ENCODE data around the gene C11orf24.
"Not testable (repeated sequence)": the region's sequence is repeated elsewhere in the genome, so short reads cannot be mapped to it uniquely, and the experiment has no call there.

The C11orf24 gene

GRCh38 chr11:68298659-68299516 lies 27.1 kb upstream of the C11orf24 start:
- DNase-seq: no peak

- DNase-seq: peak; percentile 56
These were observed 26.3 kb upstream of the C11orf24 start for GRCh38 chr11:68297812-68298658.

GRCh38 chr11:68297494-68297811 lies 25.7 kb upstream of the C11orf24 start:
- no peak for DNase-seq

GRCh38 chr11:68297052-68297378 lies 25.2 kb upstream of the C11orf24 start:
- no peak for DNase-seq

- DNase-seq: no peak
These were observed 24.7 kb upstream of the C11orf24 start for GRCh38 chr11:68296344-68297051.

DNA sequence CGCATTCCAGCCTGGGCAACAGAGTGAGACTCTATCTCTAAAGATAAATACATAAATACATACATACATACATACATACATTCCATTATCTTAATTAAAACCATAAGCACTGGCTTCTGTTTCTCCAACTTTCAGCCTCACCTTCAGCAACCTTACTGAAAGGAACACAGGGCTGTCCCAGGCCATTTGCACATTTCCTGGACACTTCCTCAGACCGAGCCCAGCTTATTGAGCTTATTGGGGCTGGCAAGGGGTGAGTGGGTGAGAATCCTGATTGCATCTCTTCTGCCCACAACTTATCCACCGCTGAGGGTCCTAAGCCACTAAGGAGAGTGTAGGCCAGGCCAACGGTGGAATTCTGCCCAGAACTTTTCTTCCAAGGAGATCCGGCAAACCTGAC lies 24.2 kb upstream of the C11orf24 start:
- no peak for DNase-seq

GRCh38 chr11:68295271-68295670 lies 23.5 kb upstream of the C11orf24 start:
- no peak for DNase-seq

- no peak for DNase-seq
These were observed 21.9 kb upstream of the C11orf24 start for GRCh38 chr11:68293708-68294107.

DNA sequence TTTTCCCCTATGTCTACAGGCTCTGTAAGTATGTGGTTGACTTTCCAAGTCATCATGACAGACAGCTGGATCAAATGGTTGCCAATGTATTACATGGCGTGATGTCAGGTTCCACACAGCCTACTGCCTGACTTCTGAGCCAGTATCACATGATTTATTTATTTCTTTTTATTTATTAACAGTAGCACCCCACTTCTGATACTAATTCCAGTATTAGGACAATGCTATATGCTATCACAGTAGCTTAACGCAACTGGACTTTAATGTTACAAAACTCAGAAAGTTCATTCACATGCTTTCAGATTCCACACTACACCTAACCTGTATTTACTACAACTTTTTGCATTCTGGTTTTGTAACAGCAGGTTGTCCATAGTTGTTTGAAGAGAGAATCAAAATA lies 17.7 kb upstream of the C11orf24 start:
- DNase-seq: no peak

DNA sequence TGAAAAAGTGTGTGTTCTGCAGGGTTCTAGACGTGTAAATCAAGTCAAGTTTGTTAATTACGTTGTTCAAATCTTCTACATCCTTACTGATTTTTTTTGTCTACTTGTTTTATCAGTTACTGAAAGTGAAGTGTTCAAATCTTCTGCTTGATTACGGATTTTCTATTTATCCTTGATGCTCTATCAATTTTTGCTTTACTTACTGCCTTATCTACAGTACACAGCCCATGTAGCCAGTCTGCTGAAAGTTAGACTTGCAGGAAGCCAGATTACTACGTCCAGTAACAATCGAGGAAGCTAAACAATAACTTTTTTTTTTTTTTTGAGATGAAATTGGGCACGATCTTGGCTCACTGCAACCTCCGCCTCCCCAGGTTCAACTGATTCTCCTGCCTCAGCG lies 15.6 kb upstream of the C11orf24 start:
- DNase-seq: no peak

DNA sequence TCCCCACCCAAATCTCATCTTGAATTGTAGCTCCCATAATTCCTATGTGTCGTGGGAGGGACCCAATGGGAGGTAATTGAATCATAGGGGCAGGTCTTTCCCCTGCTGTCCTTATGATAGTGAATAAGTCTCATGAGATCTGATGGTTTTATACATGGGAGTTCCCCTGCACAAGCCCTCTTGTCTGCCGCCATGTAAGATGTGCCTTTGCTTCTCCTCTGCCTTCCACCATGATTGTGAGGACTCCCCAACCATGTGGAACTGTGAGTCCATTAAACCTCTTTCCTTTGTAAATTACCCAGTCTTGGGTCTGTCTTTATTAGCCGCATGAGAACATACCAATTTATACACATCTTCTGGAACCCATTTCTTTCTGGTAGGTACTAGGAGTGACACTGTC lies 12.8 kb upstream of the C11orf24 start:
- DNase-seq: not testable (repeated sequence)

GRCh38 chr11:68282861-68283230 lies 11.1 kb upstream of the C11orf24 start:
- no peak for DNase-seq

DNA sequence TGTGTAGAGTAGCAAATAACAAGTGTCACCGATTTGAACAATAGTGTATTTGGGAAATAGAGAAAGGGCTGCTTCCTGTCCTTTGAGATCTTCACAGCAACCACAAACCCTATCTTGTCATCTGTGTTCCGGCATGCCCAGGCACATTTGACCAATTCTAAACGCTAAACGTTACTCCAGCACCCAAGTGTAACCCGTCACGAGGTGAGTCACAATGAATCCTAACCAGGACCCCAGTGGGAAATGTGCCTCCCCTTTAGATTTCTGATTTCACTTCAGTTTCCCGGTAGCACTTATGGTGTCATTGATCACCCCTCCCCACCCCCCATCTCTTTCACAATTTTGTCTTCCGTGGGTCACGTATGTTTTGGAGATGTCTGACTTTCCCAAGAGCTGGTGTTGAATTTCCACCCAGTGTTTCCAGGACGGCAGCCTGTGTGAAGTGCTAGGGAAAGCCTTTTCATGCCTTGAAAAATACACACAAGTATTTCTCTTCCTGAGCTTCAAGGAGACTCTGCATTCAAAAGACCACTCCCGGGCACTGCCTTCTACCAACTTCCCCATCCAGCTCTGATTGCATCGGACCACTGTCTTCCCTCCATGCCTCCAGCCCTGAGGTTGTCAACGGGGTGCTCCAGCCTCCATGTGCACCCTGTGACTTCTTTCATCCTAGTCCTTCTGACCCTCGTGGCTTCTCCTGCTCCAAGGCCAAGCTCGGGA lies 10.5 kb upstream of the C11orf24 start:
- no peak for DNase-seq

- DNase-seq: no peak
These were observed 7.9 kb upstream of the C11orf24 start for GRCh38 chr11:68279676-68280075.

DNA sequence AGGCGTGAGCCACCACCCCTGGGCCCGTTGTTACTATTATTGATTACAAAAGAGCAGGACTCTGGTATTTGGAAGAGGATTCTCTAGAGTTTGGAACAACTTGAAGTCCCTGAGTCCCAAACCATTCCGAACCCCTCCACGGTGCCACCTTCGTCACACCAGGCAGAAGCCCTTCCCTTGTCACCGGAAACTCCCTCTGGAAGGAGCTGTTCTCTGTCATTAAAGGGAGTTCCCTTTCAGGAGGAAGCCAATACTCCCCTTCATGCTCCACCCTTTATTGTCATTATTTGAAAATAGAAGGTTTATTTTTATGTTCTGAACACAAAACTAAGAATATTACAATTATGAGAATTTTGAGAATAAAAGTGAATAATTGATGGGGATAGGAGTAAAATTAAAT lies 5.1 kb upstream of the C11orf24 start:
- no peak for DNase-seq

GRCh38 chr11:68275721-68276507 lies 4.1 kb upstream of the C11orf24 start:
- no peak for DNase-seq

GRCh38 chr11:68274306-68274705 lies 2.5 kb upstream of the C11orf24 start:
- no peak for DNase-seq

DNA sequence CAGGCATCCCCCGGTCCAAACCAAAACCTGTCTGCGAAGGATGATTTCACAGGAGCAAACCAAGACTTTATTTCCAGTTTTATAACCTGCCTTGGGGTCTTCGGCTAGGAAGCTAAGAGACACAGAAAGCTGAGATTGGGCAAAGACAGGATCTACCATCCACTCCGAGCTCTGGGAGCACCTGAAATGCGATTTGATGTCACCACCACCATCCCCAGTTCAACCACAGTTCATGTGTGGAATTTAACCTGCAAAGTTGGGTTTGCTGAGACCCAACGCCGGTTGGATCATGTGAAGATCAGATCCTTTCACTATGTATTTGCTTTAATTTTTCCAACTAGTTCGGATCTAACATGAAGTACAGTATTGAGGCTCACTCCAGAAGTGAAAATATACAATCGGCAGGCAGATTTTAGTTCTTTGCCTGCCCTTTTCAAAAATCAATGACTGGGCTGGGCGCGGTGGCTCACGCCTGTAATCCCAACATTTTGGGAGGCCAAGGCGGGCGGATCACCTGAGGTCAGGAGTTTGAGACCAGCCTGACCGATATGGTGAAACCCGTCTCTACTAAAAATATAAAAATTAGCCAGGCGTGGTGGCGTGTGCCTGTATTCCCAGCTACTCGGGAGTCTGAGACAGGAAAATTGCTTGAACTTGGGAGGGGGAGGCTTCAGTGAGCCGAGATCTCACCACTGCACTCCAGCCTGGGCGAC lies 1.4 kb upstream of the C11orf24 start:
- no peak for DNase-seq

- peak; percentile 26 for DNase-seq
These were observed 571 bp downstream of the C11orf24 start for GRCh38 chr11:68271023-68271780.

- DNase-seq: no peak
These were observed 1.4 kb downstream of the C11orf24 start for GRCh38 chr11:68270196-68271022.
